ENCODE measurements around the gene GGA3.

Gene GGA3

GRCh38 chr17:75244133-75244866 is 17.1 kb downstream of the GGA3 start:
- peak; percentile 89 for DNase-seq

GRCh38 chr17:75242461-75243042 is 18.9 kb downstream of the GGA3 start:
- DNase-seq, result no peak

GRCh38 chr17:75241996-75242460 is 19.4 kb downstream of the GGA3 start:
- no peak for DNase-seq

GRCh38 chr17:75241502-75241901 is 19.9 kb downstream of the GGA3 start:
- no peak for DNase-seq

GRCh38 chr17:75241143-75241430 is 20.3 kb downstream of the GGA3 start:
- peak; percentile 72 for DNase-seq

- DNase-seq, result peak; percentile 65
Observed at GRCh38 chr17:75240394-75241142, 20.8 kb downstream of the GGA3 start.

GRCh38 chr17:75239778-75240393 is 21.5 kb downstream of the GGA3 start:
- no peak for DNase-seq

GRCh38 chr17:75239214-75239613 is 22.2 kb downstream of the GGA3 start:
- DNase-seq, result no peak

GRCh38 chr17:75238684-75239191 is 22.7 kb downstream of the GGA3 start:
- DNase-seq, result peak; percentile 36

- DNase-seq, result no peak
Observed at GRCh38 chr17:75238020-75238580, 23.3 kb downstream of the GGA3 start.

GRCh38 chr17:75237100-75238014 is 24.0 kb downstream of the GGA3 start:
- no peak for DNase-seq

GRCh38 chr17:75232786-75233185 is 28.6 kb downstream of the GGA3 start:
- no peak for DNase-seq

- no peak for DNase-seq
Observed at GRCh38 chr17:75231741-75232464, 29.5 kb downstream of the GGA3 start.

GRCh38 chr17:75231071-75231470 is 30.3 kb downstream of the GGA3 start:
- no peak for DNase-seq

GRCh38 chr17:75228847-75229246 is 32.6 kb downstream of the GGA3 start:
- no peak for DNase-seq

GRCh38 chr17:75228305-75228704 is 33.1 kb downstream of the GGA3 start:
- no peak for DNase-seq

GRCh38 chr17:75227729-75228128 is 33.7 kb downstream of the GGA3 start:
- no peak for DNase-seq

- no peak for DNase-seq
Observed at GRCh38 chr17:75225016-75225415, 36.4 kb downstream of the GGA3 start.

GRCh38 chr17:75219815-75220214 is 41.6 kb downstream of the GGA3 start:
- no peak for DNase-seq

GRCh38 chr17:75218131-75218530 is 43.3 kb downstream of the GGA3 start:
- DNase-seq, result no peak

- no peak for DNase-seq
Observed at GRCh38 chr17:75209061-75209460, 52.3 kb downstream of the GGA3 start.

Data from NCI-H226 (cell line).